IMR-90 (cell line): ENCODE results near the gene ETS1. TPM values are rescaled to one million over a fixed set of nuclear protein-coding genes. Genes with fewer than 3 reads are reported as not detected.
A peak's percentile ranks its signal among the peaks of the same experiment; 100 is the strongest.

Source experiments
- ATAC-seq: fragments of 200-7000 bp; cut with Tn5 transposase; 2 replicates; pipeline ENCODE4 v1.9.1; 2020; ENCODE audit warnings: low read depth, mild to moderate bottlenecking, moderate library complexity
- BruUV-seq: library from RNA; stranded (reverse); fragments of 400-500 nt; replicated peaks from 2 replicates; lab custom pipeline; 2021; lab: Mats Ljungman, UMichigan
- CTCF ChIA-PET: fragments of 300-600 bp; formaldehyde crosslinking; extraction: SDS; loops from one replicate; lab custom pipeline; 2021; ENCODE audit warnings: antibody characterized with exemption; lab: Yijun Ruan, JAX
- POLR2A ChIA-PET: fragments of 300-600 bp; sonication (Branson Sonifier 250); formaldehyde crosslinking; loops from one replicate; lab custom pipeline; 2022; ENCODE audit warnings: antibody characterized with exemption; ENCODE audit not compliant: unreplicated experiment; lab: Charles Lee
- DNase-seq: peaks from one replicate; pipeline ENCODE4 v3.0.0; 2013
- H2AFZ ChIP-seq: replicated peaks from 2 replicates; pipeline ENCODE3; 2013; ENCODE audit warnings: low read length, mild to moderate bottlenecking; ENCODE audit not compliant: poor library complexity
- H2AK5ac ChIP-seq: 2 replicates; pipeline ENCODE4 v1.6.1; 2013; ENCODE audit warnings: low read depth, low read length, inconsistent platforms
- H2AK9ac ChIP-seq: replicated peaks from 2 replicates; pipeline ENCODE3; 2013; ENCODE audit warnings: mild to moderate bottlenecking, low read depth, low read length, moderate library complexity; ENCODE audit not compliant: poor library complexity
- H2BK120ac ChIP-seq: 2 replicates; pipeline ENCODE4 v1.6.1; 2013; ENCODE audit warnings: low read depth, low read length, inconsistent platforms
- H2BK15ac ChIP-seq: 3 replicates; pipeline ENCODE4 v1.6.1; 2013; ENCODE audit warnings: low read depth, low read length, inconsistent platforms
- H2BK20ac ChIP-seq: 2 replicates; pipeline ENCODE4 v1.6.1; 2013; ENCODE audit warnings: low read depth, mild to moderate bottlenecking, inconsistent platforms, low read length, moderate library complexity
- H2BK5ac ChIP-seq: 2 replicates; pipeline ENCODE4 v1.6.1; 2013; ENCODE audit warnings: mild to moderate bottlenecking, low read depth, low read length, inconsistent platforms; ENCODE audit not compliant: poor library complexity, severe bottlenecking
- H3K14ac ChIP-seq: replicated peaks from 2 replicates; pipeline ENCODE4 v1.6.1; 2013; ENCODE audit warnings: low read depth, low read length, inconsistent platforms
- H3K18ac ChIP-seq: 2 replicates; pipeline ENCODE4 v1.6.1; 2013; ENCODE audit warnings: low read depth, low read length, control low read depth
- H3K23ac ChIP-seq: 2 replicates; pipeline ENCODE4 v1.6.1; 2013; ENCODE audit warnings: low read depth, low read length, inconsistent platforms
- H3K27ac ChIP-seq: 2 replicates; pipeline ENCODE4 v1.5.1; 2013; ENCODE audit warnings: mild to moderate bottlenecking, control low read depth, low read length; ENCODE audit not compliant: insufficient read depth
- H3K27me3 ChIP-seq: 2 replicates; pipeline ENCODE4 v1.6.1; 2013; ENCODE audit warnings: low read length; ENCODE audit not compliant: control insufficient read depth, insufficient read depth
- H3K36me3 ChIP-seq: 2 replicates; pipeline ENCODE4 v1.6.1; 2013; ENCODE audit warnings: low read length, mixed read lengths; ENCODE audit not compliant: control insufficient read depth, insufficient read depth
- H3K4ac ChIP-seq: 2 replicates; pipeline ENCODE4 v1.6.1; 2013; ENCODE audit warnings: low read depth, low read length, inconsistent platforms
- H3K4me1 ChIP-seq: 2 replicates; pipeline ENCODE4 v1.6.1; 2013; ENCODE audit warnings: low read length, mixed read lengths; ENCODE audit not compliant: control insufficient read depth, insufficient read depth
- H3K4me2 ChIP-seq: 2 replicates; pipeline ENCODE4 v1.6.1; 2013; ENCODE audit warnings: low read depth, mild to moderate bottlenecking, control low read depth, low read length, moderate library complexity
- H3K4me3 ChIP-seq: 2 replicates; pipeline ENCODE4 v1.5.1; 2013; ENCODE audit warnings: low read depth, mild to moderate bottlenecking, control low read depth, low read length, moderate library complexity; ENCODE audit not compliant: insufficient read depth
- H3K56ac ChIP-seq: 2 replicates; pipeline ENCODE4 v1.6.1; 2013; ENCODE audit warnings: low read length, inconsistent platforms; ENCODE audit not compliant: insufficient read depth; ENCODE audit errors: extremely low read depth
- H3K79me1 ChIP-seq, 2 experiments: 2 replicates each; pipeline ENCODE4 v1.6.1; 2013; ENCODE audit warnings: low read length in 2 of 2, inconsistent platforms in 1 of 2, low read depth in 1 of 2
- H3K9ac ChIP-seq: 2 replicates; pipeline ENCODE4 v1.6.1; 2013; ENCODE audit warnings: low read depth, low read length, control low read depth
- H3K9me1 ChIP-seq: 2 replicates; pipeline ENCODE4 v1.6.1; 2013; ENCODE audit warnings: low read length, inconsistent platforms; ENCODE audit not compliant: insufficient read depth
- H3K9me3 ChIP-seq: 2 replicates; pipeline ENCODE4 v1.6.1; 2013; ENCODE audit warnings: low read length; ENCODE audit not compliant: control insufficient read depth, insufficient read depth
- H4K20me1 ChIP-seq: 2 replicates; pipeline ENCODE4 v1.6.1; 2013; ENCODE audit warnings: low read length, inconsistent platforms; ENCODE audit not compliant: insufficient read depth
- H4K5ac ChIP-seq: 2 replicates; pipeline ENCODE4 v1.6.1; 2013; ENCODE audit warnings: mild to moderate bottlenecking, low read depth, low read length, control low read depth
- H4K8ac ChIP-seq, 2 experiments: 2 replicates each; pipeline ENCODE4 v1.6.1; 2013; ENCODE audit warnings: low read depth in 2 of 2, low read length in 2 of 2, control low read depth in 1 of 2, inconsistent platforms in 1 of 2
- H4K91ac ChIP-seq: 2 replicates; pipeline ENCODE4 v1.6.1; 2013; ENCODE audit warnings: low read depth, low read length, inconsistent platforms; ENCODE audit not compliant: insufficient read depth
- BHLHE40 ChIP-seq: fragments of 150-350 bp; IDR thresholded peaks from 2 replicates; pipeline ENCODE4 v1.6.1; 2016; ENCODE audit warnings: mild to moderate bottlenecking, low read depth, low read length
- CEBPB ChIP-seq: IDR thresholded peaks from 2 replicates; pipeline ENCODE4 v1.6.1; 2012; ENCODE audit warnings: low read depth, low read length, improper control_type of control experiment
- CHD1 ChIP-seq: IDR thresholded peaks from 2 replicates; pipeline ENCODE4 v1.6.1; 2012; ENCODE audit warnings: low read depth, low read length, improper control_type of control experiment
- CTCF ChIP-seq: conservative IDR thresholded peaks from 2 replicates; pipeline ENCODE4 v1.5.1; 2012; ENCODE audit warnings: mild to moderate bottlenecking, low read depth, low read length, improper control_type of control experiment
- FOS ChIP-seq: fragments of 150-350 bp; IDR thresholded peaks from 2 replicates; pipeline ENCODE4 v1.6.1; 2016; ENCODE audit warnings: low read depth, low read length
- MAFK ChIP-seq: IDR thresholded peaks from 2 replicates; pipeline ENCODE4 v1.6.1; 2012; ENCODE audit warnings: low read depth, low read length, improper control_type of control experiment
- MXI1 ChIP-seq: IDR thresholded peaks from 2 replicates; pipeline ENCODE4 v1.6.1; 2012; ENCODE audit warnings: low read depth, mild to moderate bottlenecking, low read length, moderate library complexity, borderline replicate concordance
- NFE2L2 ChIP-seq: fragments of 150-350 bp; IDR thresholded peaks from 2 replicates; pipeline ENCODE4 v1.6.1; 2016; ENCODE audit warnings: low read depth, mild to moderate bottlenecking, low read length
- POLR2A ChIP-seq: IDR thresholded peaks from 2 replicates; pipeline ENCODE4 v1.6.1; 2012; ENCODE audit warnings: mild to moderate bottlenecking, low read depth, low read length
- RAD21 ChIP-seq: IDR thresholded peaks from 2 replicates; pipeline ENCODE4 v1.6.1; 2012; ENCODE audit warnings: low read length, improper control_type of control experiment
- RCOR1 ChIP-seq: IDR thresholded peaks from 2 replicates; pipeline ENCODE4 v1.6.1; 2012; ENCODE audit warnings: mild to moderate bottlenecking, low read length, improper control_type of control experiment; ENCODE audit not compliant: insufficient replicate concordance
- RFX5 ChIP-seq: IDR thresholded peaks from 2 replicates; pipeline ENCODE4 v1.8.0; 2012; ENCODE audit warnings: low read depth, mild to moderate bottlenecking, low read length, moderate library complexity
- WGBS, 2 experiments: methylation state at CpG; one replicate each; pipeline versions ENCODE4 v1.1.5 to v1.1.7; 2013; ENCODE audit warnings: missing lambda C conversion rate in 2 of 2; ENCODE audit not compliant: insufficient read length in 1 of 2; ENCODE audit errors: extremely low coverage in 2 of 2; 5-methylcytosine and 5-hydroxymethylcytosine counted together
- dilution Hi-C: fragments of 300-500 bp; cut with HindIII; formaldehyde crosslinking; loops from one replicate; pipeline ENCODE4 v1.14.3; 2018; ENCODE audit warnings: low sequenced_read_pairs; ENCODE audit not compliant: unreplicated experiment
- in situ Hi-C: fragments of 300-500 bp; cut with MboI; formaldehyde crosslinking; loops from 3 replicates; pipeline ENCODE4 v1.14.3; 2019; ENCODE audit warnings: low sequenced_read_pairs, inconsistent platforms, mixed read lengths
- intact Hi-C: fragments of 100-400 bp; cut with micrococcal nuclease; formaldehyde crosslinking; loops from 2 replicates; pipeline ENCODE4 v1.10.0; 2022
- polyA plus RNA-seq, 3 experiments: library from polyadenylated mRNA; depleted of rRNA; stranded (reverse); fragments of >200 nt; gene quantifications; 2 replicates each; pipeline ENCODE4 v1.2.3, GENCODE V29; 2012; ENCODE audit warnings: low replicate concordance in 1 of 3
- total RNA-seq: library from RNA; depleted of rRNA; stranded (reverse); fragments of >200 nt; gene quantifications from 2 replicates; pipeline ENCODE4 v1.2.3, GENCODE V29; 2012
- TF ChIP-seq, protein P1 (sequence below): fragments of 150-350 bp; IDR thresholded peaks from 2 replicates; pipeline ENCODE4 v1.6.1; 2017; ENCODE audit warnings: mild to moderate bottlenecking, antibody characterized with exemption, low read length, low read depth
- TF ChIP-seq, protein P2 (sequence below): fragments of 150-350 bp; IDR thresholded peaks from 2 replicates; pipeline ENCODE4 v1.6.1; 2016; ENCODE audit warnings: low read depth, mild to moderate bottlenecking, low read length, moderate library complexity, borderline replicate concordance

Gene ETS1
- total and polyA plus RNA-seq, 2 of the 4 experiments (the other 2 are of a cell fraction) = 41.2 to 56.3 TPM

DNA sequence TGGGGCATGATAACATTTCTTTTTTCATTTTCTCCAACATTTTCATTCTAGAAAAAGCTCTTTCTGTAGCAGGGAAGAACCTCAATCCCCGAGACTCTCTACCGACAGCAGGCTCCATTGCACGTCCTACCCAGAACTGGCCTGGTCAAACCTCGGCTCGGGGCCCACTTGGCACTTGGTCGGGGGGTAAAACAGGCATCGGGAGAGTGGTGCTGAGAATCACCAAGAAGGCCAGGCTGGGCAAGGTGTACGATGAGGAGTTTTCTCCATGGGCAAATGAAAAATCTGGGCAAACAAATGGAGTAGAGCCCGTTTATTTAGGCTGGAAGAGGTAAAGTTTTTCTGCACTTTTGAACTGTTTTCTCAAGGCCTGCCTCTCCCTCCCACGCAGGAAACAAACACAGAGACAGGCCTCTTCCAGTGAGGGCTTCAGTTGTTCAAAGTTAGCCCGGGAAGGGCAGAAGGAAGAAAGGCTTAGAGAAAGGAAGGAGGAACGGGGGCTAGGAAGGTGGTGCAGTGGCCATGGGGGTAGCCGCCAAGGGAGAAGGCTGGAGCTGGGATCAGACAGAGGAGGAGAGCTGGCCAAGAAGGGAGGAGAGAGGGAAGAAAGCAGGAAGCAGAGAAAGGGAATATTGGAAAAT is 87.6 kb downstream of the ETS1 start:
- in situ Hi-C loops = loop anchor here (25.0 kb wide), 1 partner anchor 462 kb away; no protein-coding TSS in a partner anchor
- POLR2A ChIA-PET = no interaction called here
- Histone ChIP-seq H2AFZ (no peak overlapping the region), H3K79me1 (peaks cover 12 to 85% of the 10 kb centered on the region in 2 experiments), H3K4me3 (no peak overlapping the region), H3K27me3 (no peaks in the 10 kb centered on the region), H3K27ac (peak overlapping the region; percentile 67), H3K9me3 (no peaks in the 10 kb centered on the region), H3K18ac (peak overlapping the region; percentile 26), H3K4me2 (peak overlapping the region; percentile 20; the same call in 1 of the 2 replicates), H2BK5ac (peak overlapping the region; percentile 70), H4K8ac (peak overlapping the region in 1 of 2 experiments; percentile 73; a peak in 2 of 4 replicates), H3K23ac (peak overlapping the region; percentile 48; the same call in 1 of the 2 replicates), H2AK9ac (no peak overlapping the region), H2BK15ac (no peak overlapping the region; the same call in 2 of the 3 replicates), H2BK120ac (peak overlapping the region; percentile 74), H2BK20ac (peak overlapping the region; percentile 9; the same call in 1 of the 2 replicates), H3K9ac (peak overlapping the region; percentile 17; the same call in 1 of the 2 replicates), H4K20me1 (peaks cover 81% of the 10 kb centered on the region), H4K91ac (peak overlapping the region; percentile 14), H2AK5ac (peak overlapping the region; percentile 73; the same call in 1 of the 2 replicates), H3K9me1 (peaks cover 44% of the 10 kb centered on the region), H4K5ac (peak overlapping the region; percentile 39), H3K4ac (peak overlapping the region; percentile 64), H3K4me1 (peaks cover 46% of the 10 kb centered on the region), H3K36me3 (no peaks in the 10 kb centered on the region), H3K56ac (no peak overlapping the region), H3K14ac (peak overlapping the region; percentile 16)
- dilution Hi-C loops = no loop called here
- WGBS, 2 experiments = 92% methylated on average over 8 of the region's 13 CpGs; no CpG with 5 or more reads in 1 of the 2 experiments
- DNase-seq (no peak), ATAC-seq (no peak)
- BruUV-seq = no TSS peak
- intact Hi-C loops = no loop called here
- CTCF ChIA-PET = interaction anchor here (1.4 kb wide), 1 partner anchor 18 kb away, joined by 4 read pairs; no protein-coding TSS in a partner anchor
- TF ChIP-seq RAD21 = no peak
- no peak for TF ChIP-seq RCOR1
- no peak for TF ChIP-seq FOS
- no peak for TF ChIP-seq NFE2L2
- no peak for TF ChIP-seq MAFK
- no peak for TF ChIP-seq MXI1
- TF ChIP-seq POLR2A = no peak
- no peak for TF ChIP-seq BHLHE40
- TF ChIP-seq CEBPB = no peak
- no peak for TF ChIP-seq RFX5
- TF ChIP-seq, protein P1, sequence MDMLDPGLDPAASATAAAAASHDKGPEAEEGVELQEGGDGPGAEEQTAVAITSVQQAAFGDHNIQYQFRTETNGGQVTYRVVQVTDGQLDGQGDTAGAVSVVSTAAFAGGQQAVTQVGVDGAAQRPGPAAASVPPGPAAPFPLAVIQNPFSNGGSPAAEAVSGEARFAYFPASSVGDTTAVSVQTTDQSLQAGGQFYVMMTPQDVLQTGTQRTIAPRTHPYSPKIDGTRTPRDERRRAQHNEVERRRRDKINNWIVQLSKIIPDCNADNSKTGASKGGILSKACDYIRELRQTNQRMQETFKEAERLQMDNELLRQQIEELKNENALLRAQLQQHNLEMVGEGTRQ = no peak
- TF ChIP-seq CHD1 = no peak
- TF ChIP-seq, protein P2, sequence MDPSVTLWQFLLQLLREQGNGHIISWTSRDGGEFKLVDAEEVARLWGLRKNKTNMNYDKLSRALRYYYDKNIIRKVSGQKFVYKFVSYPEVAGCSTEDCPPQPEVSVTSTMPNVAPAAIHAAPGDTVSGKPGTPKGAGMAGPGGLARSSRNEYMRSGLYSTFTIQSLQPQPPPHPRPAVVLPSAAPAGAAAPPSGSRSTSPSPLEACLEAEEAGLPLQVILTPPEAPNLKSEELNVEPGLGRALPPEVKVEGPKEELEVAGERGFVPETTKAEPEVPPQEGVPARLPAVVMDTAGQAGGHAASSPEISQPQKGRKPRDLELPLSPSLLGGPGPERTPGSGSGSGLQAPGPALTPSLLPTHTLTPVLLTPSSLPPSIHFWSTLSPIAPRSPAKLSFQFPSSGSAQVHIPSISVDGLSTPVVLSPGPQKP = no peak
- TF ChIP-seq CTCF = no peak
